Mesothelial cell of epicardium (in vitro differentiated cells): ENCODE data around the gene VEPH1. TPM values are rescaled to one million over a fixed set of nuclear protein-coding genes. Genes with fewer than 3 reads are reported as not detected.
A peak's percentile ranks its signal among the peaks of the same experiment; 100 is the strongest.

Experiments
- DNase-seq, 2 experiments: peaks; one replicate each; pipeline ENCODE4 v3.0.0; 2021; ENCODE audit warnings: low spot score in 2 of 2; ENCODE audit not compliant: unreplicated experiment in 2 of 2
- H3K27ac Mint-ChIP-seq: 2 replicates; pipeline ENCODE4 v1.8.0; 2021; ENCODE audit warnings: mixed read lengths
- H3K27me3 Mint-ChIP-seq: 2 replicates; pipeline ENCODE4 v1.8.0; 2021; ENCODE audit warnings: low read depth, mixed read lengths
- H3K36me3 Mint-ChIP-seq: 2 replicates; pipeline ENCODE4 v1.8.0; 2021; ENCODE audit warnings: mixed read lengths
- H3K4me1 Mint-ChIP-seq: 2 replicates; pipeline ENCODE4 v1.8.0; 2021; ENCODE audit warnings: mixed read lengths
- H3K4me3 Mint-ChIP-seq: 2 replicates; pipeline ENCODE4 v1.8.0; 2021; ENCODE audit warnings: mild to moderate bottlenecking, moderate library complexity, mixed read lengths
- H3K9me3 Mint-ChIP-seq: 2 replicates; pipeline ENCODE4 v1.8.0; 2021; ENCODE audit warnings: mixed read lengths
- total RNA-seq: library from RNA; stranded (reverse); gene quantifications from 3 replicates; pipeline ENCODE4 v1.2.1, GENCODE V29; 2021
- TF ChIP-seq, protein P1 (sequence below): fragments of 200-600 bp; sonication (generic); IDR thresholded peaks from one replicate; pipeline ENCODE4 v1.5.0; 2021; ENCODE audit warnings: antibody characterized with exemption; ENCODE audit not compliant: unreplicated experiment

The VEPH1 gene
- total RNA-seq, 1 donor from 2014 or later, result 10.2 TPM

- Mint-ChIP-seq H3K36me3 (no peaks in the 10 kb centered on the region), H3K27ac (peak overlapping the region; percentile 81), H3K27me3 (no peaks in the 10 kb centered on the region), H3K4me1 (peaks cover 14% of the 10 kb centered on the region), H3K4me3 (no peak overlapping the region), H3K9me3 (no peaks in the 10 kb centered on the region)
- no peak for DNase-seq
- TF ChIP-seq, protein P1, sequence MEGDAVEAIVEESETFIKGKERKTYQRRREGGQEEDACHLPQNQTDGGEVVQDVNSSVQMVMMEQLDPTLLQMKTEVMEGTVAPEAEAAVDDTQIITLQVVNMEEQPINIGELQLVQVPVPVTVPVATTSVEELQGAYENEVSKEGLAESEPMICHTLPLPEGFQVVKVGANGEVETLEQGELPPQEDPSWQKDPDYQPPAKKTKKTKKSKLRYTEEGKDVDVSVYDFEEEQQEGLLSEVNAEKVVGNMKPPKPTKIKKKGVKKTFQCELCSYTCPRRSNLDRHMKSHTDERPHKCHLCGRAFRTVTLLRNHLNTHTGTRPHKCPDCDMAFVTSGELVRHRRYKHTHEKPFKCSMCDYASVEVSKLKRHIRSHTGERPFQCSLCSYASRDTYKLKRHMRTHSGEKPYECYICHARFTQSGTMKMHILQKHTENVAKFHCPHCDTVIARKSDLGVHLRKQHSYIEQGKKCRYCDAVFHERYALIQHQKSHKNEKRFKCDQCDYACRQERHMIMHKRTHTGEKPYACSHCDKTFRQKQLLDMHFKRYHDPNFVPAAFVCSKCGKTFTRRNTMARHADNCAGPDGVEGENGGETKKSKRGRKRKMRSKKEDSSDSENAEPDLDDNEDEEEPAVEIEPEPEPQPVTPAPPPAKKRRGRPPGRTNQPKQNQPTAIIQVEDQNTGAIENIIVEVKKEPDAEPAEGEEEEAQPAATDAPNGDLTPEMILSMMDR, result no peak
These were observed 240.2 kb downstream of the VEPH1 start for GRCh38 chr3:157263027-157263426.

DNA sequence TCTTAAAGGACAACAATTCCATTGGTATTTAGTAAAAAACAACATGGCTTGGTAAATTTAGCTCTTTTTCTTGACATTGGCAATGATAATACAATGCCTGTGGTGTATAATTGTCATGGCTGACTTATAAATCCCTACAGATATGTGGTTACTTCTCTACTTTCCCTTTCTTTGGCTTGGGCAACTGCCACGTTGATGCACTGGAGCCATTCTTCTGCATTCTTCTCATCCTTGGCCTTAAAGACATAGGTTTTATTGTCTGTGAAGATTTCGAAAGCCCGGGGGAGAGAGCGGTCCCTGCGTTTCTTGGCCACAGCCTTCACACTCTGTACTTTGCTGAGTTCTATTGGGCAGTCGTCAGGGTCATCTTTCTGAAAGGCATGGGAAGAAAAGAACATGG is 242.2 kb downstream of the VEPH1 start:
- no peak for DNase-seq
- Mint-ChIP-seq H3K27me3 (no peaks in the 10 kb centered on the region), H3K27ac (no peak overlapping the region), H3K36me3 (no peaks in the 10 kb centered on the region), H3K4me1 (peaks cover 17% of the 10 kb centered on the region), H3K4me3 (no peak overlapping the region), H3K9me3 (no peaks in the 10 kb centered on the region)
- TF ChIP-seq, protein P1, result no peak

DNA sequence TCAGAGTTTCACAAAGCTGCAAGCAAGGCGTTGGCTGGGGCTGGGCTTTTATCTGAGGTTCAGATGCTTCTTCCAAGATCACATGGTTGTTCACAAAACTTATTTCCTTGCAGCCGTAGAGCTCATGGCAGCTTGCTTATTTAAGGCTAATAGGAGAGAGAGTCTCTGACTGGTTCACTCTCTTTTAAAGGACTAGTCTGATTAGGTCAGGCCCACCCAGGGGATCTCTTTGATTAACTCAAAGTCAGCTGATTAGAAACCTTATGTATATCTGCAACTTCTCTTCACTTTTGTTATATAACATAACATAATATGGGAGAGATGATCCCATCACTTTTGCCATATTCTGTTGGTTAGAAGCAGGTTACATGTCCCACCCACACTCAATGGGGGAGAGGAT is 243.4 kb downstream of the VEPH1 start:
- peaks cover 17% of the 10 kb centered on the region for H3K4me1 Mint-ChIP-seq
- H3K27me3 Mint-ChIP-seq, result no peaks in the 10 kb centered on the region
- TF ChIP-seq, protein P1, result no peak
- peaks cover 4% of the 10 kb centered on the region for H3K9me3 Mint-ChIP-seq
- H3K36me3 Mint-ChIP-seq, result peaks cover 1% of the 10 kb centered on the region
- no peak for DNase-seq
- H3K4me3 Mint-ChIP-seq, result no peak overlapping the region
- H3K27ac Mint-ChIP-seq, result no peak overlapping the region

DNA sequence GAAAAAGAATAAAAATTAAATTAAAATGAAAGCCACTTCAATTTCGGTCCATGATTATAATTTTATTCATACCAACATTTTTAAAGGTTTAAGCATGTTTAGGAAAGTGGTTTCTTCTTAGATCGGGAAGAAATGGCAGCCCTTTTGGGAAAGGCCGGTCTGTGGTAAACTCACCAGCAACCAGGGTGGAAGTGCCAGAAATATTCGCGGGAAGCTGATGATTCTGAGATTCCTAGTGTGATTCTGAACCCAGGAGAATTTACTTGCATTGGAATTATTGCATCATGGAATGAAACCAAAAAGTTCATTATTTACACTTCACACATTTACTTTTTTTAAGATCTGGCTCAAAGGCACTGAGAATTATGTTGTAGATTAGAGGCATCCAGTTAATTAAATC is 246.1 kb downstream of the VEPH1 start:
- H3K9me3 Mint-ChIP-seq, result peaks cover 10% of the 10 kb centered on the region
- H3K27ac Mint-ChIP-seq, result no peak overlapping the region
- no peaks in the 10 kb centered on the region for H3K27me3 Mint-ChIP-seq
- no peak for DNase-seq
- H3K4me3 Mint-ChIP-seq, result no peak overlapping the region
- H3K4me1 Mint-ChIP-seq, result peaks cover 5% of the 10 kb centered on the region
- TF ChIP-seq, protein P1, result no peak
- peaks cover 1% of the 10 kb centered on the region for H3K36me3 Mint-ChIP-seq

DNA sequence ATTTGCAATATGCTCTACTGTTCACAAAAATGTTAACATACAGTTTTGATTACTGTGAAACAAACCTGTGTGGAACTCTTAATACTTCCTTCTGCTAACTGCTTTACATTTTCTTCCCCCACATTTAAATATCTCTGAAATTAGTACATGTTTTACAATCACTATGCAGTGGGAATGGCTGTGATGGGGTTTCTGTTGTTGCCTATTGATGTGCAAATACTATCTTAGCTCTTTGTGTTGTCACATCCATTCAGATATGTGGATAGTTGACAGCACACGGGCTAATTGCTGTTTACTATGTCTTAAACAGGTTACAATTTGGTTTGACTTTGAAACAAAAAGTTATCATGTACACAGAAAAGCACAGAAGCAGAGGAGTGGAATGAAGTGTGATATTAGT is 247.4 kb downstream of the VEPH1 start:
- Mint-ChIP-seq H3K4me1 (peaks cover 3% of the 10 kb centered on the region), H3K9me3 (peaks cover 10% of the 10 kb centered on the region), H3K36me3 (peaks cover 1% of the 10 kb centered on the region), H3K27ac (no peak overlapping the region), H3K4me3 (no peak overlapping the region), H3K27me3 (no peaks in the 10 kb centered on the region)
- no peak for DNase-seq
- TF ChIP-seq, protein P1, result no peak

GRCh38 chr3:157251685-157252084 is 251.5 kb downstream of the VEPH1 start:
- Mint-ChIP-seq H3K27ac (no peak overlapping the region), H3K9me3 (peaks cover 19% of the 10 kb centered on the region), H3K27me3 (no peaks in the 10 kb centered on the region), H3K4me1 (peaks cover 7% of the 10 kb centered on the region), H3K36me3 (peaks cover 1% of the 10 kb centered on the region), H3K4me3 (no peak overlapping the region)
- TF ChIP-seq, protein P1, result no peak
- no peak for DNase-seq
